ENCODE results near the gene CERS2.

Gene CERS2

GRCh38 chr1:151007853-151008243 lies 33.2 kb upstream of the CERS2 start:
- peaks cover 64% of the 10 kb centered on the region for H3K4me1 ChIP-seq (ENCODE audit: low read depth, poor library complexity, severe bottlenecking)
- no peak overlapping the region for H3K4me3 ChIP-seq (IDR thresholded peaks at IDR 0.05; ENCODE audit: insufficient read depth, low read depth, low read length)
- H2AFZ ChIP-seq (ENCODE audit: low read depth) = peak overlapping the region; percentile 84
- H3K9ac ChIP-seq = peak overlapping the region; percentile 65
- no peaks in the 10 kb centered on the region for H4K20me1 ChIP-seq (ENCODE audit: insufficient read depth)
- H3K79me2 ChIP-seq (ENCODE audit: insufficient read depth, low read depth) = no peaks in the 10 kb centered on the region
- H3K36me3 ChIP-seq (ENCODE audit: insufficient read depth) = no peaks in the 10 kb centered on the region
- H3K27me3 ChIP-seq (ENCODE audit: insufficient read depth, low read depth) = no peaks in the 10 kb centered on the region
- peak overlapping the region; percentile 73 for H3K4me2 ChIP-seq
- TF ChIP-seq CTCF (conservative IDR thresholded peaks at IDR 0.05; ENCODE audit: low read depth, low read length) = no peak
- peak overlapping the region; percentile 68 for H3K27ac ChIP-seq

GRCh38 chr1:151006327-151007052 lies 31.9 kb upstream of the CERS2 start, which contains the start of gene MINDY1:
MINDY1 (minus strand) TSS chr1:151006902; CDS start chr1:151002617, 4,285 bp downstream.
- Histone ChIP-seq H3K79me2 (ENCODE audit: insufficient read depth, low read depth) (no peaks in the 10 kb centered on the region), H3K27me3 (ENCODE audit: insufficient read depth, low read depth) (no peaks in the 10 kb centered on the region; the same call in 1 of the 2 replicates), H3K9ac (peak within 1 kb of the TSS; percentile 65), H3K4me3 (IDR thresholded peaks at IDR 0.05; ENCODE audit: insufficient read depth, low read depth, low read length) (no peak within 1 kb of the TSS), H2AFZ (ENCODE audit: low read depth) (peak within 1 kb of the TSS; percentile 84), H3K36me3 (ENCODE audit: insufficient read depth) (no peaks in the 10 kb centered on the region), H3K4me2 (peak within 1 kb of the TSS; percentile 73), H3K27ac (peak within 1 kb of the TSS; percentile 68), H3K4me1 (ENCODE audit: low read depth, poor library complexity, severe bottlenecking) (peaks cover 63% of the 10 kb centered on the region), H4K20me1 (ENCODE audit: insufficient read depth) (no peaks in the 10 kb centered on the region)
- peak; percentile 50 for TF ChIP-seq CTCF (conservative IDR thresholded peaks at IDR 0.05; ENCODE audit: low read depth, low read length)

GRCh38 chr1:151005729-151006319 lies 31.2 kb upstream of the CERS2 start:
- H3K4me3 ChIP-seq (IDR thresholded peaks at IDR 0.05; ENCODE audit: insufficient read depth, low read depth, low read length) = no peak overlapping the region
- H2AFZ ChIP-seq (ENCODE audit: low read depth) = peak overlapping the region; percentile 84
- peak overlapping the region; percentile 68 for H3K27ac ChIP-seq
- H3K27me3 ChIP-seq (ENCODE audit: insufficient read depth, low read depth) = no peaks in the 10 kb centered on the region; the same call in 1 of the 2 replicates
- no peaks in the 10 kb centered on the region for H3K36me3 ChIP-seq (ENCODE audit: insufficient read depth)
- H3K9ac ChIP-seq = peak overlapping the region; percentile 46; the same call in 1 of the 2 replicates
- TF ChIP-seq CTCF (conservative IDR thresholded peaks at IDR 0.05; ENCODE audit: low read depth, low read length) = no peak
- H3K79me2 ChIP-seq (ENCODE audit: insufficient read depth, low read depth) = no peaks in the 10 kb centered on the region
- peak overlapping the region; percentile 73 for H3K4me2 ChIP-seq
- H3K4me1 ChIP-seq (ENCODE audit: low read depth, poor library complexity, severe bottlenecking) = peaks cover 57% of the 10 kb centered on the region
- H4K20me1 ChIP-seq (ENCODE audit: insufficient read depth) = no peaks in the 10 kb centered on the region

GRCh38 chr1:151003180-151003579 lies 28.5 kb upstream of the CERS2 start:
- H2AFZ ChIP-seq (ENCODE audit: low read depth) = no peak overlapping the region
- no peak overlapping the region for H3K4me2 ChIP-seq

More at GRCh38 chr1:151003180-151003579, 28.5 kb upstream of the CERS2 start:
- Histone ChIP-seq H3K79me2 (ENCODE audit: insufficient read depth, low read depth) (no peaks in the 10 kb centered on the region), H4K20me1 (ENCODE audit: insufficient read depth) (no peaks in the 10 kb centered on the region), H3K4me1 (ENCODE audit: low read depth, poor library complexity, severe bottlenecking) (peaks cover 38% of the 10 kb centered on the region), H3K27me3 (ENCODE audit: insufficient read depth, low read depth) (no peaks in the 10 kb centered on the region; the same call in 1 of the 2 replicates), H3K9ac (no peak overlapping the region), H3K4me3 (IDR thresholded peaks at IDR 0.05; ENCODE audit: insufficient read depth, low read depth, low read length) (no peak overlapping the region), H3K36me3 (ENCODE audit: insufficient read depth) (no peaks in the 10 kb centered on the region), H3K27ac (no peak overlapping the region)
- no peak for TF ChIP-seq CTCF (conservative IDR thresholded peaks at IDR 0.05; ENCODE audit: low read depth, low read length)

All from KMS-11 (cell line).